Pons (tissue), 1 donor: ENCODE results near the gene PTGES3.
"Not testable (repeated sequence)": the region's sequence is repeated elsewhere in the genome, so short reads cannot be mapped to it uniquely, and the experiment has no call there.

Experiments used
- DNase-seq: peaks from one replicate; pipeline ENCODE4 v3.0.0-alpha.2; 2016; ENCODE audit warnings: low spot score

Gene PTGES3

GRCh38 chr12:56709759-56710376, 21.8 kb upstream of the PTGES3 start:
- DNase-seq: no peak

- DNase-seq: not testable (repeated sequence)
Observed at GRCh38 chr12:56704522-56704921, 16.4 kb upstream of the PTGES3 start.

- no peak for DNase-seq
Observed at GRCh38 chr12:56699020-56699661, 11.1 kb upstream of the PTGES3 start.

- DNase-seq: no peak
Observed at GRCh38 chr12:56695327-56696101, 7.4 kb upstream of the PTGES3 start.

- DNase-seq: no peak
Observed at GRCh38 chr12:56694161-56694560, 6.1 kb upstream of the PTGES3 start.

- no peak for DNase-seq
Observed at GRCh38 chr12:56688846-56689109, 694 bp upstream of the PTGES3 start.

GRCh38 chr12:56687223-56688128, 608 bp downstream of the PTGES3 start:
- peak; percentile 63 for DNase-seq

- DNase-seq: peak; percentile 20
Observed at GRCh38 chr12:56684745-56685359, 3.2 kb downstream of the PTGES3 start.

GRCh38 chr12:56682323-56682722, 5.8 kb downstream of the PTGES3 start:
- no peak for DNase-seq

- no peak for DNase-seq
Observed at GRCh38 chr12:56679883-56680575, 8.1 kb downstream of the PTGES3 start.

- no peak for DNase-seq
Observed at GRCh38 chr12:56678852-56679251, 9.2 kb downstream of the PTGES3 start.

- no peak for DNase-seq
Observed at GRCh38 chr12:56677680-56678079, 10.4 kb downstream of the PTGES3 start.

- DNase-seq: no peak
Observed at GRCh38 chr12:56676851-56677580, 11.1 kb downstream of the PTGES3 start.

GRCh38 chr12:56671608-56672007, 16.5 kb downstream of the PTGES3 start:
- DNase-seq: no peak

- no peak for DNase-seq
Observed at GRCh38 chr12:56670836-56671235, 17.2 kb downstream of the PTGES3 start.

- DNase-seq: no peak
Observed at GRCh38 chr12:56668197-56668457, 20.0 kb downstream of the PTGES3 start.

GRCh38 chr12:56661979-56662638, 26.0 kb downstream of the PTGES3 start:
- no peak for DNase-seq

- DNase-seq: no peak
Observed at GRCh38 chr12:56661560-56661959, 26.5 kb downstream of the PTGES3 start.

GRCh38 chr12:56658921-56659320, 29.2 kb downstream of the PTGES3 start:
- no peak for DNase-seq
